ENCODE measurements around the gene SPATA25.

Gene SPATA25

DNA sequence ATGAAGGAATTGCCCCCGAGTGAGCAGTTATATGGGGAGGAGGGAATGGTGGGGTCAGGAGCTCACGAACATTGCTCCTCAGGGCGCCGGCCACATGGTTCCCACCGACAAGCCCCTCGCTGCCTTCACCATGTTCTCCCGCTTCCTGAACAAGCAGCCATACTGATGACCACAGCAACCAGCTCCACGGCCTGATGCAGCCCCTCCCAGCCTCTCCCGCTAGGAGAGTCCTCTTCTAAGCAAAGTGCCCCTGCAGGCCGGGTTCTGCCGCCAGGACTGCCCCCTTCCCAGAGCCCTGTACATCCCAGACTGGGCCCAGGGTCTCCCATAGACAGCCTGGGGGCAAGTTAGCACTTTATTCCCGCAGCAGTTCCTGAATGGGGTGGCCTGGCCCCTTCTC lies 10.9 kb upstream of the SPATA25 start:
- H3K4me3 ChIP-seq (ENCODE audit: control insufficient read depth, low read depth, low read length): no peak overlapping the region
- no peak for DNase-seq (ENCODE audit: low read depth)
- TF ChIP-seq, protein P1, sequence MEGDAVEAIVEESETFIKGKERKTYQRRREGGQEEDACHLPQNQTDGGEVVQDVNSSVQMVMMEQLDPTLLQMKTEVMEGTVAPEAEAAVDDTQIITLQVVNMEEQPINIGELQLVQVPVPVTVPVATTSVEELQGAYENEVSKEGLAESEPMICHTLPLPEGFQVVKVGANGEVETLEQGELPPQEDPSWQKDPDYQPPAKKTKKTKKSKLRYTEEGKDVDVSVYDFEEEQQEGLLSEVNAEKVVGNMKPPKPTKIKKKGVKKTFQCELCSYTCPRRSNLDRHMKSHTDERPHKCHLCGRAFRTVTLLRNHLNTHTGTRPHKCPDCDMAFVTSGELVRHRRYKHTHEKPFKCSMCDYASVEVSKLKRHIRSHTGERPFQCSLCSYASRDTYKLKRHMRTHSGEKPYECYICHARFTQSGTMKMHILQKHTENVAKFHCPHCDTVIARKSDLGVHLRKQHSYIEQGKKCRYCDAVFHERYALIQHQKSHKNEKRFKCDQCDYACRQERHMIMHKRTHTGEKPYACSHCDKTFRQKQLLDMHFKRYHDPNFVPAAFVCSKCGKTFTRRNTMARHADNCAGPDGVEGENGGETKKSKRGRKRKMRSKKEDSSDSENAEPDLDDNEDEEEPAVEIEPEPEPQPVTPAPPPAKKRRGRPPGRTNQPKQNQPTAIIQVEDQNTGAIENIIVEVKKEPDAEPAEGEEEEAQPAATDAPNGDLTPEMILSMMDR (IDR thresholded peaks at IDR 0.05; ENCODE audit: control insufficient read depth, insufficient read depth, low read depth, low read length, missing control alignments): no peak

DNA sequence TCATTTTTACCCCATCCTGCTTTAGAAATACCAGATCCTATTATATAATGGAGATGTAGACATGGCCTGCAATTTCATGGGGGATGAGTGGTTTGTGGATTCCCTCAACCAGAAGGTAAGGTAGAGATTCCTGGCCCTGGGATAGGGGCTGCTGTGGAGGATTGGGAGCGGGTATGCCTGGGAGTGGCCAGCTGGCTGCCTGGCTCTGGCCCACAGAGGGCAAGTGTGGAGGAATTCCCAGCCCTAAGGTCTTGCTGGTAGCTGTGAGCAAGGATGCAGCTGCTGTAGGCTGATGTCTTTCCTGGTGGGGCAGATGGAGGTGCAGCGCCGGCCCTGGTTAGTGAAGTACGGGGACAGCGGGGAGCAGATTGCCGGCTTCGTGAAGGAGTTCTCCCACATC lies 10.3 kb upstream of the SPATA25 start:
- TF ChIP-seq, protein P1 (IDR thresholded peaks at IDR 0.05; ENCODE audit: control insufficient read depth, insufficient read depth, low read depth, low read length, missing control alignments): no peak
- H3K4me3 ChIP-seq (ENCODE audit: control insufficient read depth, low read depth, low read length): no peak overlapping the region
- no peak for DNase-seq (ENCODE audit: low read depth)

DNA sequence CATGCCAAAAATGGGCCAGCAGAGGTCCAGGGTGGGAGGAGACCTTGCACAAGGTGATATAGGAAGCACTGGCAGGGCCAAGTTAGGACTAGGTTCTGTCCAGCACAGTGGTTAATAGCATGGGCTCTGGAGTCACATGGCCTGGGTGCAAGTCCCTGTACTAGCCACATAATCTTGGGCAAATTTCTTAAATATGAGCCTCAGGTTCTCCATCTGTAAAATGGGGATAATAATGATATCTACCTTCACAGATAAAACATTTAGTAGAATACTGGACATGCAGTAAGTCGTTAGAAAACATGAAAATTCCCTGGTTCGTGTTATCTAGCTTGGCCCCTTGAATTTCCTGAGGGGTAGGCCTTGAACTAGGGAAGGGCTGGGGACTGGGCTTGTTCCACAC lies 9.9 kb upstream of the SPATA25 start:
- TF ChIP-seq, protein P1 (IDR thresholded peaks at IDR 0.05; ENCODE audit: control insufficient read depth, insufficient read depth, low read depth, low read length, missing control alignments): no peak
- H3K4me3 ChIP-seq (ENCODE audit: control insufficient read depth, low read depth, low read length): no peak overlapping the region
- no peak for DNase-seq (ENCODE audit: low read depth)

DNA sequence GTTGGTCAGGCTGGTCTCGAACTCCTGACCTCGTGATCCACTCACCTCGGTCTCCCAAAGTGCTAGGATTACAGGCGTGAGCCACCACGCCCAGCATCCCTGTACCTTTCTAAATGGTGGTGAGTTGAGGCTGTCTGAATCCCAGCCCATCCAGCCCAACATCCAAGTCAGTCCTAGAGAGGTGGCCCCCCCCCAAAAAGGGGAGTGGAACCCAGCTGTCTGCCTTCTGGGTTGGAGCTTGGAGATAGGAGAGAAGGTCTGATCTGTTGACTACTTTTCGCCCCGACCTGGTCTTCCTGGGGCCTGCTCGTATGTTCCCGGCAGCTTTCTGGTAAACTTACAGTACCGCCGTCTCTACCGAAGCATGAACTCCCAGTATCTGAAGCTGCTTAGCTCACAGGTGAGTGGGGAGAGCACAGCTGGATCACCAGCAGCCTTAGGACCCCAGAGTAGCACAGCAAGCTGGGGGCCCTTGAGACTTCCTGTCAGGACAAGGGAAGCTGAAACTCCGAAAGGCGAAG lies 9.3 kb upstream of the SPATA25 start:
- TF ChIP-seq, protein P1 (IDR thresholded peaks at IDR 0.05; ENCODE audit: control insufficient read depth, insufficient read depth, low read depth, low read length, missing control alignments): no peak
- no peak for DNase-seq (ENCODE audit: low read depth)
- H3K4me3 ChIP-seq (ENCODE audit: control insufficient read depth, low read depth, low read length): no peak overlapping the region

DNA sequence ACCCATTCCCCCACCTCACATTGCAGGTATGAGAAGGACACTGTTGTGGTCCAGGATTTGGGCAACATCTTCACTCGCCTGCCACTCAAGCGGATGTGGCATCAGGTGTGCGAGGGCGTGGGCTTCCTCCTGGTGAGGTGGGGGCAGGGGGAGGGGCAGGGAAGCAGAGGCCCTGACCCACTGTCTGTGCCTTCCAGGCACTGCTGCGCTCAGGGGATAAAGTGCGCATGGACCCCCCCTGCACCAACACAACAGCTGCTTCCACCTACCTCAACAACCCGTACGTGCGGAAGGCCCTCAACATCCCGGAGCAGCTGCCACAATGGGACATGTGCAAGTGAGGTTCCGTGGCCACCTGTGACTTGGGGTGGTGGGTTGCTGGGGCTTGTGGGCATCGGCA lies 7.4 kb upstream of the SPATA25 start:
- H3K4me3 ChIP-seq (ENCODE audit: control insufficient read depth, low read depth, low read length): no peak overlapping the region
- TF ChIP-seq, protein P1 (IDR thresholded peaks at IDR 0.05; ENCODE audit: control insufficient read depth, insufficient read depth, low read depth, low read length, missing control alignments): no peak
- DNase-seq (ENCODE audit: low read depth): no peak

DNA sequence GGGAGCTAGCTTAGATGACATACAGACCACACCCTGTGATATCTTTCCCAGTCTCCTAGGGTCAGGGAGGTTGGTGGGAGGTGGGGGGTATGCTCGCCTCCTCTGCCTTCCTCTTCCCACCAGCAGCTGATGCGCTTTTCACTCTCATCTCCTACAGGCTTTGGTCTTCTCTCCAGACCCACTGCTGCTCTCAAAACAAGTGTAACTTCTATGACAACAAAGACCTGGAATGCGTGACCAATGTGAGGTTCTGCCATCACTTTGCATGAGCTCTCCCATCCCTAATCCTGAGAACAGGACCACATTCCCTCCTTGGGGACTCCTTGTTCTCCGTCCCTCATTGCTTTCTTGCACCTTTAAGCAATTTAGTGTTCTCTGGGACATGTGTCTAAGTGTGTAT lies 6.4 kb upstream of the SPATA25 start:
- no peak overlapping the region for H3K4me3 ChIP-seq (ENCODE audit: control insufficient read depth, low read depth, low read length)
- TF ChIP-seq, protein P1 (IDR thresholded peaks at IDR 0.05; ENCODE audit: control insufficient read depth, insufficient read depth, low read depth, low read length, missing control alignments): no peak
- no peak for DNase-seq (ENCODE audit: low read depth)

Measured in AG09309 (cell line).